K562 (cell line): ENCODE data around the gene HMGB2. TPM values are rescaled to one million over a fixed set of nuclear protein-coding genes. Genes with fewer than 3 reads are reported as not detected.

ENCODE experiments used
- C11orf30 ChIP-seq: fragments of 450-650 bp; IDR thresholded peaks from 2 replicates; pipeline ENCODE4 v1.6.1; 2016; ENCODE audit warnings: low read depth, mild to moderate bottlenecking
- CREB3 ChIP-seq: fragments of 450-650 bp; conservative IDR thresholded peaks from 2 replicates; pipeline ENCODE4 v1.6.1; 2016; ENCODE audit warnings: missing genetic modification characterization, low read depth, mild to moderate bottlenecking, missing compliant biosample characterization, moderate library complexity
- E2F5 ChIP-seq: sonication (generic); formaldehyde crosslinking; IDR thresholded peaks from 2 replicates; pipeline ENCODE4 v1.8.0; 2022; ENCODE audit warnings: mild to moderate bottlenecking, missing genetic modification reagents
- FOXM1 ChIP-seq, 2 experiments: fragments of 450-650 bp in 1 of 2; sonication (generic) in 1 of 2; formaldehyde crosslinking in 1 of 2; IDR thresholded peaks; 2 replicates each; pipeline versions ENCODE4 v1.6.1 to v1.9.0; 2017 to 2022; ENCODE audit warnings: low read depth in 2 of 2, mild to moderate bottlenecking in 2 of 2, missing genetic modification reagents in 1 of 2, moderate library complexity in 1 of 2
- MAFF ChIP-seq: IDR thresholded peaks from 2 replicates; pipeline ENCODE4 v1.6.1; 2012; ENCODE audit warnings: low read length, improper control_type of control experiment
- MAFG ChIP-seq: fragments of 450-650 bp; conservative IDR thresholded peaks from 2 replicates; pipeline ENCODE4 v1.6.1; 2016; ENCODE audit warnings: missing genetic modification characterization, missing compliant biosample characterization
- MEIS2 ChIP-seq: fragments of 450-650 bp; IDR thresholded peaks from 2 replicates; pipeline ENCODE4 v1.6.1; 2014; ENCODE audit warnings: mild to moderate bottlenecking; ENCODE audit not compliant: partially characterized antibody
- MTF1 ChIP-seq: fragments of 250-450 bp; sonication (Bioruptor Pico); IDR thresholded peaks from 2 replicates; pipeline ENCODE4 v1.9.0; 2021; ENCODE audit warnings: moderate library complexity, mild to moderate bottlenecking, inconsistent platforms, borderline replicate concordance
- NCOA2 ChIP-seq, 2 experiments: fragments of 450-650 bp; IDR thresholded peaks; 2 replicates each; pipeline ENCODE4 v1.6.1; 2018; ENCODE audit warnings: mild to moderate bottlenecking in 2 of 2, moderate library complexity in 1 of 2; ENCODE audit not compliant: partially characterized antibody in 2 of 2
- NCOA6 ChIP-seq: fragments of 450-650 bp; IDR thresholded peaks from 2 replicates; pipeline ENCODE4 v1.6.1; 2017; ENCODE audit warnings: mild to moderate bottlenecking
- PHF21A ChIP-seq: fragments of 450-650 bp; IDR thresholded peaks from 2 replicates; pipeline ENCODE4 v1.6.1; 2017; ENCODE audit warnings: low read depth, borderline replicate concordance
- POU5F1 ChIP-seq: fragments of 150-350 bp; IDR thresholded peaks from 2 replicates; pipeline ENCODE4 v1.6.1; 2014; ENCODE audit warnings: borderline replicate concordance, low read length, low read depth, mild to moderate bottlenecking; ENCODE audit not compliant: partially characterized antibody
- SAFB ChIP-seq: fragments of 200-400 bp; formaldehyde crosslinking; IDR thresholded peaks from 2 replicates; pipeline ENCODE4 v1.6.1; 2017; ENCODE audit warnings: low read depth, low read length, borderline replicate concordance
- SFPQ ChIP-seq: fragments of 200-400 bp; formaldehyde crosslinking; IDR thresholded peaks from 2 replicates; pipeline ENCODE4 v1.6.1; 2017; ENCODE audit warnings: mild to moderate bottlenecking, low read depth, low read length, moderate library complexity
- ZBTB1 ChIP-seq: sonication (generic); formaldehyde crosslinking; IDR thresholded peaks from 2 replicates; pipeline ENCODE4 v1.8.1; 2023; ENCODE audit warnings: missing genetic modification reagents, low read depth, mild to moderate bottlenecking, borderline replicate concordance
- ZFP1 ChIP-seq: fragments of 450-650 bp; formaldehyde crosslinking; IDR thresholded peaks from 2 replicates; pipeline ENCODE4 v1.4.0; 2020; ENCODE audit warnings: mild to moderate bottlenecking, mixed read lengths
- ZNF197 ChIP-seq: fragments of 200-800 bp; sonication (Bioruptor generic); IDR thresholded peaks from 2 replicates; pipeline ENCODE4 v1.6.1; 2016; ENCODE audit warnings: low read depth, missing genetic modification characterization, missing compliant biosample characterization
- ZNF316 ChIP-seq: fragments of 450-650 bp; IDR thresholded peaks from 2 replicates; pipeline ENCODE4 v1.6.1; 2016
- ZNF586 ChIP-seq: fragments of 450-650 bp; formaldehyde crosslinking; conservative IDR thresholded peaks from 2 replicates; pipeline ENCODE4 v1.4.0; 2020; ENCODE audit warnings: mild to moderate bottlenecking, moderate library complexity
- ZNF740 ChIP-seq, 3 experiments: fragments of 200-800 bp in 1 of 3; sonication (Bioruptor generic) in 1 of 3; sonication (generic) in 1 of 3; formaldehyde crosslinking in 1 of 3; IDR thresholded peaks; 2 replicates each; pipeline versions ENCODE4 v1.6.1 to v1.8.0; 2016 to 2022; ENCODE audit warnings: mild to moderate bottlenecking in 2 of 3, missing compliant biosample characterization in 2 of 3, missing genetic modification characterization in 2 of 3, missing genetic modification reagents in 1 of 3
- polyA plus RNA-seq, 8 experiments: library from polyadenylated mRNA; depleted of rRNA in 4 of 8; stranded (reverse) in 5 of 8; unstranded in 3 of 8; fragments of >200 nt; fragmentation: Nextera tagmentation in 2 of 8; fragmentation: Illumina TruSeq in 1 of 8; extraction: Ambion mirVana in 2 of 8; extraction: Trizol in 1 of 8; gene quantifications; 2 replicates each; pipeline versions ENCODE4 v1.2.1 to v1.2.3, GENCODE V29; 2011 to 2014; ENCODE audit warnings: inconsistent platforms in 1 of 8, missing spikeins in 1 of 8
- total RNA-seq, 7 experiments: library from RNA; depleted of rRNA in 6 of 7; stranded (reverse); fragments of >200 nt in 6 of 7; fragmentation: Illumina TruSeq in 2 of 7; extraction: Trizol in 2 of 7; gene quantifications; 2 replicates each; pipeline versions ENCODE4 v1.2.1 to v1.2.3, GENCODE V29; 2011 to 2021; ENCODE audit warnings: low replicate concordance in 1 of 7

HMGB2 gene
- total and polyA plus RNA-seq, 9 of the 15 experiments (the other 6 are each of a cell fraction or from before 2014, with no cell fraction given): 309 to 822 (median 626) TPM

- TF ChIP-seq SFPQ: no peak
- no peak for TF ChIP-seq PHF21A
- TF ChIP-seq ZNF586 (CRISPR knock-in tag): no peak
- peak; percentile 93 for TF ChIP-seq ZNF316
- TF ChIP-seq SAFB: no peak
- TF ChIP-seq POU5F1: no peak
- TF ChIP-seq CREB3 (tag): no peak
- TF ChIP-seq MAFF: peak; percentile 66; the same call in 1 of the 2 replicates
- TF ChIP-seq ZNF740 (CRISPR knock-in tag; IDR thresholded peaks at IDR 0.05): no peak
- TF ChIP-seq ZNF740 (tag; IDR thresholded peaks at IDR 0.05): no peak
- no peak for TF ChIP-seq MEIS2
- peak; percentile 75; the same call in 1 of the 2 replicates for TF ChIP-seq C11orf30
- no peak for TF ChIP-seq ZFP1
- no peak for TF ChIP-seq NCOA2 (IDR thresholded peaks at IDR 0.05; ENCODE audit: partially characterized antibody in 2 of 2)
- no peak for TF ChIP-seq NCOA6
- no peak for TF ChIP-seq FOXM1 (IDR thresholded peaks at IDR 0.05; ENCODE audit: low read depth)
- TF ChIP-seq FOXM1 (CRISPR knock-in tag; IDR thresholded peaks at IDR 0.05; ENCODE audit: low read depth): no peak
- no peak for TF ChIP-seq E2F5 (CRISPR knock-in tag)
- TF ChIP-seq ZBTB1: no peak
- peak; percentile 62 for TF ChIP-seq MAFG
- no peak for TF ChIP-seq MTF1 (CRISPR knock-in tag)
- no peak for TF ChIP-seq ZNF197
Observed at GRCh38 chr4:173374588-173374987, 40.4 kb upstream of the HMGB2 start (continued).
